K562 treated with DMSO at 1 percent for 4 hours (cell line): ENCODE measurements around the gene FAM236C. TPM values are rescaled to one million over a fixed set of nuclear protein-coding genes. Genes with fewer than 3 reads are reported as not detected.

ENCODE experiments used
- total RNA-seq: library from RNA; unstranded; fragments of 300-600 nt; gene quantifications from 2 replicates; pipeline ENCODE4 v1.2.3, GENCODE V29; 2022; ENCODE audit not compliant: insufficient read depth

The FAM236C gene
- not detected in 2 replicates for total RNA-seq

GRCh38 chrX:72912315-72912714, at the start of gene FAM236C:
Gene FAM236C, plus strand, starts transcription at chrX:72912615. Its CDS starts 100 bp downstream, at chrX:72912715.

GRCh38 chrX:72937906-72938305, 25.5 kb downstream of the FAM236C start, which contains the start of gene FAM236A:
Gene FAM236A, plus strand, starts transcription at chrX:72938206. Its CDS starts 57 bp downstream, at chrX:72938263.

DNA sequence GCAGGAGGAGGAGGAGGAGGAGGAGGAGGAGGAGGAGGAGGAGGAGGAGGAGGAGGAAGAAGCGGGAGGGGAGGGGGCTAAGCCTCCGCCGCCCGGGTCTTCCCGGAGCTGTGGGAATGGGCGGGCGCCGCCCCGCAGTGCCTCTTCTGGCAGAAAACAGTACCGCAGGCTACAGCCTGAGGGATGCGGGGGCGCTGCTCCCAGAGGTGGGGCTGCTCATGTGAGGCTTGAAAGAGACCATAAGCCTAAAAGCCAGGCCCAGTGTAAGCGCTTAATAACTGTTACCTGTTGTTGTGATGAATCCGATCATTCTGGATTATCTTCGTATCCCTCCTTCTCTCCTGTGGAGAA, 31.4 kb downstream of the FAM236C start, which contains the start of gene DMRTC1:
Gene DMRTC1 (minus strand): TSS at position 19 of the 351 bp plus-strand sequence. CDS start 68,143 bp downstream, outside the sequence.

Other genes starting within 250 kb of the FAM236C start
- gene PHKA1, start 198.3 kb upstream of the FAM236C start, total RNA-seq = 6.2 and 7.3 TPM in 2 replicates
- not detected in 2 replicates for gene DMRTC1B, start 135.7 kb upstream of the FAM236C start, total RNA-seq
- gene FAM236B, start 130.0 kb upstream of the FAM236C start, total RNA-seq = not detected in 2 replicates
- not detected in 2 replicates for gene FAM236D, start 104.4 kb upstream of the FAM236C start, total RNA-seq
- not detected in 2 replicates for gene FAM236A, start 25.6 kb downstream of the FAM236C start, total RNA-seq
- not detected in 2 replicates for gene DMRTC1, start 31.2 kb downstream of the FAM236C start, total RNA-seq
- gene PABPC1L2B, start 90.3 kb downstream of the FAM236C start, total RNA-seq = not detected in 2 replicates
- gene PABPC1L2A, start 166.9 kb downstream of the FAM236C start, total RNA-seq = not detected in 2 replicates